CD4-positive, alpha-beta T cell (primary cell): ENCODE data around the gene PITPNC1. TPM values are rescaled to one million over a fixed set of nuclear protein-coding genes. Genes with fewer than 3 reads are reported as not detected.

Experiments used
- ATAC-seq: fragments of 200-7000 bp; cut with Tn5 transposase; one replicate; pipeline ENCODE4 v1.10.0; 2022; ENCODE audit warnings: mild to moderate bottlenecking; ENCODE audit not compliant: poor library complexity
- CTCF ChIA-PET: fragments of 350-600 bp; sonication (Branson Sonifier 250); formaldehyde crosslinking; loops from one replicate; lab custom pipeline; 2021; ENCODE audit warnings: antibody characterized with exemption, inconsistent platforms; lab: Charles Lee
- POLR2A ChIA-PET: fragments of 350-600 bp; sonication (Branson Sonifier 250); formaldehyde crosslinking; loops from one replicate; lab custom pipeline; 2021; ENCODE audit warnings: antibody characterized with exemption, inconsistent platforms; lab: Charles Lee
- DNase-seq, 14 experiments: peaks; one replicate each; pipeline ENCODE4 v3.0.0-alpha.2; 2013 to 2020; ENCODE audit warnings: mixed read lengths in 2 of 14
- H3K27ac ChIP-seq, 2 donors: one replicate each; pipeline versions ENCODE4 v1.5.1 to v1.7.0; 2013; ENCODE audit warnings: low read length in 2 of 2, low read depth in 1 of 2, mild to moderate bottlenecking in 1 of 2
- H3K27me3 ChIP-seq, 2 experiments: 1 replicate in 1 of 2; 2 replicates in 1 of 2; pipeline versions ENCODE4 v1.6.1 to v1.7.0; 2013; ENCODE audit warnings: low read length in 2 of 2, control low read depth in 1 of 2, mild to moderate bottlenecking in 1 of 2, moderate library complexity in 1 of 2; ENCODE audit not compliant: insufficient read depth in 2 of 2, control insufficient read depth in 1 of 2
- H3K36me3 ChIP-seq: one replicate; pipeline ENCODE4 v1.6.1; 2013; ENCODE audit warnings: low read length, control low read depth; ENCODE audit not compliant: insufficient read depth
- H3K4me1 ChIP-seq: one replicate; pipeline ENCODE4 v1.6.1; 2013; ENCODE audit warnings: low read length, control low read depth; ENCODE audit not compliant: insufficient read depth
- H3K4me3 ChIP-seq: one replicate; pipeline ENCODE4 v1.5.1; 2013; ENCODE audit warnings: mild to moderate bottlenecking, low read length, moderate library complexity
- H3K9me3 ChIP-seq, 2 experiments: 1 replicate in 1 of 2; 2 replicates in 1 of 2; pipeline versions ENCODE4 v1.6.1 to v1.7.0; 2013; ENCODE audit warnings: low read length in 2 of 2, mild to moderate bottlenecking in 2 of 2, control low read depth in 1 of 2, moderate library complexity in 1 of 2; ENCODE audit not compliant: control insufficient read depth in 1 of 2, insufficient read depth in 1 of 2
- H3K27ac Mint-ChIP-seq: one replicate; pipeline ENCODE4 v1.8.0; 2020; ENCODE audit warnings: mixed read lengths
- H3K27me3 Mint-ChIP-seq: one replicate; pipeline ENCODE4 v1.8.0; 2021; ENCODE audit warnings: mixed read lengths
- H3K36me3 Mint-ChIP-seq: one replicate; pipeline ENCODE4 v1.8.0; 2021; ENCODE audit warnings: low read depth, mixed read lengths
- H3K4me1 Mint-ChIP-seq: one replicate; pipeline ENCODE4 v1.8.0; 2021; ENCODE audit warnings: low read depth, mixed read lengths
- H3K4me3 Mint-ChIP-seq: one replicate; pipeline ENCODE4 v1.8.0; 2020; ENCODE audit warnings: mild to moderate bottlenecking, mixed read lengths
- H3K9me3 Mint-ChIP-seq: one replicate; pipeline ENCODE4 v1.8.0; 2020; ENCODE audit warnings: mixed read lengths
- CTCF ChIP-seq: fragments of 200-600 bp; IDR thresholded peaks from one replicate; pipeline ENCODE4 v1.8.0; 2022; ENCODE audit warnings: antibody characterized with exemption, mild to moderate bottlenecking
- intact Hi-C, 2 experiments: fragments of 100-400 bp; cut with DNase I in 1 of 2; cut with micrococcal nuclease in 1 of 2; formaldehyde crosslinking; loops; one replicate each; pipeline versions ENCODE4 v1.15.1 to v1.9.0; 2023 to 2025; cut with DNase I, micrococcal nuclease
- total RNA-seq, 174 experiments: library from RNA in 2 of 174; stranded (reverse) in 2 of 174; gene quantifications; one replicate each; pipeline ENCODE4 v1.2.3 and lab custom pipeline; 2021 to 2026

PITPNC1 gene
- total RNA-seq, 2 experiments from 2014 or later = 80.2 to 83.4 TPM

GRCh38 chr17:67573987-67574657, 197.0 kb downstream of the PITPNC1 start:
- no peak overlapping the region for H3K27ac Mint-ChIP-seq
- no peaks in the 10 kb centered on the region for H3K9me3 Mint-ChIP-seq
- Histone ChIP-seq H3K4me1 (no peaks in the 10 kb centered on the region), H3K36me3 (peaks cover 40% of the 10 kb centered on the region), H3K9me3 (no peaks in the 10 kb centered on the region), H3K27me3 (no peaks in the 10 kb centered on the region), H3K27ac (no peak overlapping the region), H3K4me3 (no peak overlapping the region)
- no peak overlapping the region for H3K4me3 Mint-ChIP-seq
- ChIA-PET CTCF (interaction anchor here (0.7 kb wide), 1 partner anchor 95 kb away, joined by 3 read pairs; no protein-coding TSS in a partner anchor), POLR2A (no interaction called here)
- no peak for TF ChIP-seq CTCF
- H3K36me3 Mint-ChIP-seq = peaks cover 54% of the 10 kb centered on the region
- intact Hi-C loops = no loop called here
- ATAC-seq (no peak), DNase-seq (no peak)
- peaks cover 20% of the 10 kb centered on the region for H3K4me1 Mint-ChIP-seq
- H3K27me3 Mint-ChIP-seq = no peaks in the 10 kb centered on the region

GRCh38 chr17:67574658-67575293, 197.7 kb downstream of the PITPNC1 start:
- DNase-seq (no peak), ATAC-seq (no peak)
- intact Hi-C loops = no loop called here
- TF ChIP-seq CTCF = no peak
- no peak overlapping the region for H3K4me3 Mint-ChIP-seq
- Histone ChIP-seq H3K4me3 (no peak overlapping the region), H3K27me3 (no peaks in the 10 kb centered on the region), H3K9me3 (no peaks in the 10 kb centered on the region), H3K27ac (no peak overlapping the region), H3K4me1 (no peaks in the 10 kb centered on the region), H3K36me3 (peaks cover 39% of the 10 kb centered on the region)
- H3K27ac Mint-ChIP-seq = no peak overlapping the region
- ChIA-PET CTCF (no interaction called here), POLR2A (no interaction called here)
- peaks cover 50% of the 10 kb centered on the region for H3K36me3 Mint-ChIP-seq
- peaks cover 14% of the 10 kb centered on the region for H3K4me1 Mint-ChIP-seq
- H3K27me3 Mint-ChIP-seq = no peaks in the 10 kb centered on the region
- H3K9me3 Mint-ChIP-seq = no peaks in the 10 kb centered on the region

GRCh38 chr17:67575325-67575724, 198.2 kb downstream of the PITPNC1 start:
- Histone ChIP-seq H3K27me3 (no peaks in the 10 kb centered on the region), H3K27ac (no peak overlapping the region), H3K4me1 (no peaks in the 10 kb centered on the region), H3K4me3 (no peak overlapping the region), H3K9me3 (no peaks in the 10 kb centered on the region), H3K36me3 (peaks cover 34% of the 10 kb centered on the region)
- Mint-ChIP-seq H3K9me3 (no peaks in the 10 kb centered on the region), H3K27me3 (no peaks in the 10 kb centered on the region), H3K27ac (no peak overlapping the region), H3K36me3 (peaks cover 49% of the 10 kb centered on the region), H3K4me1 (peaks cover 14% of the 10 kb centered on the region), H3K4me3 (no peak overlapping the region)
- no peak for ATAC-seq
- TF ChIP-seq CTCF = no peak
- intact Hi-C loops = no loop called here
- POLR2A ChIA-PET = no interaction called here
- CTCF ChIA-PET = no interaction called here
- no peak for DNase-seq
